T-helper 17 cell (primary cell): Measurements from ENCODE around the gene UGCG. TPM values are rescaled to one million over a fixed set of nuclear protein-coding genes. Genes with fewer than 3 reads are reported as not detected.
"Not testable (repeated sequence)": the region's sequence is repeated elsewhere in the genome, so short reads cannot be mapped to it uniquely, and the experiment has no call there.

Source experiments
- ATAC-seq: fragments of 150-1000 bp; cut with Tn5 transposase; 2 replicates; pipeline ENCODE4 v1.10.0; 2021; ENCODE audit warnings: mild to moderate bottlenecking, moderate library complexity
- DNase-seq, 3 donors: peaks; one replicate each; pipeline versions ENCODE4 v3.0.0 to v3.0.0-alpha.2; 2020 to 2021
- H3K9me3 ChIP-seq: one replicate; pipeline ENCODE4 v1.7.0; 2013; ENCODE audit warnings: low read length, mild to moderate bottlenecking; ENCODE audit not compliant: control insufficient read depth, poor library complexity, severe bottlenecking
- H3K27ac Mint-ChIP-seq: one replicate; pipeline ENCODE4 v1.8.0; 2022; ENCODE audit warnings: mild to moderate bottlenecking, moderate library complexity, mixed read lengths
- H3K27me3 Mint-ChIP-seq: one replicate; pipeline ENCODE4 v1.8.0; 2022; ENCODE audit warnings: mixed read lengths
- H3K36me3 Mint-ChIP-seq: one replicate; pipeline ENCODE4 v1.8.0; 2022; ENCODE audit warnings: low read depth, mixed read lengths
- H3K4me1 Mint-ChIP-seq: one replicate; pipeline ENCODE4 v1.8.0; 2022; ENCODE audit warnings: mild to moderate bottlenecking, mixed read lengths
- H3K4me3 Mint-ChIP-seq: one replicate; pipeline ENCODE4 v1.8.0; 2022; ENCODE audit warnings: mild to moderate bottlenecking, moderate library complexity, mixed read lengths
- total RNA-seq, 4 donors: library from RNA in 2 of 4; stranded (reverse) in 2 of 4; gene quantifications; one replicate each; pipeline ENCODE4 v1.2.3 and lab custom pipeline; 2022 to 2026

Gene UGCG
- total RNA-seq, 2 donors from 2014 or later, result 35.5 TPM

DNA sequence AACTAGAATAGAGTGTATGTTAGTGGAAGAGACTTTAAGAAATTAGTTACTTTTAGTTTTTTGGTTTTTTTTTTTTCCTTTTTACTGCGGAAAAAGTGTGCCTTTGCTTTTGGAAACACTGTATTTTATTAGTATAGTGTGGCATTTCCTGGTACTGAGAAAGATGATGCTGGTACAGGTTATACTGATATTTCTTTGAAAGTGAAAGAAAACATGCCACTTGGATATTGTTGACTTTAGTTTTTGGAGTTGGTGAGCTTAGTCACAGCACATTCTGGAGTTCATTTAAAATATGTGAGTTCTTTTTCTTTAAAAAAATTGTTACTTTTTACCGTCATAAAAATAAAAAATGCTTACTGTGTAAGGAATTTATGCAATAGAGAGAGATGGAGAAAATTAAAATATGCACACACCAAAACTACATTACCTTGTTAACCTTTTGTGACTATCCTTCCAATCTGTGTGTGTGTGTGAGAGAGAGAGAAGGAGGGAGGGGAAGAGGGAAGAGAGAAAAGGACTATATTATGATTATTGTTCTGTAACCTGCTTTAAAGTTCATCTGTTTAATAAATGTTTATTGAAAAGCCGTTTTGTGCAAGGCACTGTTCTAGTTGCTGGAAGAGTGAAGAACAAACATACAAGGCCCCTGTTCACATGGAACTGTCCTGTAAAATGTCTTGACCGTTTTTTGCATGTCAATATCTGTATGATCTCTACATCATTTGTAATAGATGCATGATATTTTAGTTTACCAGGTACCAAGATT is 1.9 kb downstream of the UGCG start:
- no peaks in the 10 kb centered on the region for H3K9me3 ChIP-seq
- Mint-ChIP-seq H3K36me3 (no peaks in the 10 kb centered on the region), H3K4me1 (peaks cover 22% of the 10 kb centered on the region), H3K27ac (no peak overlapping the region), H3K27me3 (no peaks in the 10 kb centered on the region), H3K4me3 (no peak overlapping the region)
- no peak for ATAC-seq
- DNase-seq, result no peak

DNA sequence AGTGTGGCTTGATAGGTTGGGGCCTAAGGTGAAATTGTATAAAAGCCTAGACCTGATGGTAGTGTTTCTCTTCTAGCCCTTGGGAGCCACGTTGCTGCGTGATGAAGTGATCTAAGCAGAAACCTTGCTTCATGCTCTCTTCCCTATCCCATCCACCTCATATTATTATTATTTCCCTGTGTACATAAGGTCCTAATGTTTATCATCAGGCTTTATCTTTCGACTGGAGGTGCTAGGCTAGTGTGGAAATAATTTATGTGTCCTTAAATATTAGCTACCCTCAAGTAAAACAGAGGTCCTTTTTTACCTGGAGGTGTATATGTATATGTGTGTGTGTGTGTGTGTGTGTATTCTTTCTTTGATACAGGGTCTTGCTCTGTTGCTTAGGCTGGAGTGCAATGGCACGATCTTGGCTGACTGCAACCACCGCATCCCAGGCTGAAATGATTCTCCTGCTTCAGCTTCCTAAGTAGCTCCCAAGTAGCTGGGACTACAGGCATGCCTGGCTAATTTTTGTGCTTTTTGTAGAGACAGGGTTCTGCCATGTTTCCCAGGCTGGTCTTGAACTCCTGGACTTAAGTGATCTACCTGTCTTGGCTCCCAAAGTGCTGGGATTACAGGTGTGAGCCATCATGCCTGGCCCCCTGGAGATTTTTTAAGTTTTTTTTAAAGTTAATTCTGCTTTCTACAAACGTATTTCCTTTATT is 3.7 kb downstream of the UGCG start:
- ATAC-seq, result no peak
- no peaks in the 10 kb centered on the region for H3K9me3 ChIP-seq
- Mint-ChIP-seq H3K36me3 (peaks cover 2% of the 10 kb centered on the region), H3K27ac (no peak overlapping the region), H3K4me3 (no peak overlapping the region), H3K27me3 (no peaks in the 10 kb centered on the region), H3K4me1 (peaks cover 31% of the 10 kb centered on the region)
- no peak for DNase-seq

DNA sequence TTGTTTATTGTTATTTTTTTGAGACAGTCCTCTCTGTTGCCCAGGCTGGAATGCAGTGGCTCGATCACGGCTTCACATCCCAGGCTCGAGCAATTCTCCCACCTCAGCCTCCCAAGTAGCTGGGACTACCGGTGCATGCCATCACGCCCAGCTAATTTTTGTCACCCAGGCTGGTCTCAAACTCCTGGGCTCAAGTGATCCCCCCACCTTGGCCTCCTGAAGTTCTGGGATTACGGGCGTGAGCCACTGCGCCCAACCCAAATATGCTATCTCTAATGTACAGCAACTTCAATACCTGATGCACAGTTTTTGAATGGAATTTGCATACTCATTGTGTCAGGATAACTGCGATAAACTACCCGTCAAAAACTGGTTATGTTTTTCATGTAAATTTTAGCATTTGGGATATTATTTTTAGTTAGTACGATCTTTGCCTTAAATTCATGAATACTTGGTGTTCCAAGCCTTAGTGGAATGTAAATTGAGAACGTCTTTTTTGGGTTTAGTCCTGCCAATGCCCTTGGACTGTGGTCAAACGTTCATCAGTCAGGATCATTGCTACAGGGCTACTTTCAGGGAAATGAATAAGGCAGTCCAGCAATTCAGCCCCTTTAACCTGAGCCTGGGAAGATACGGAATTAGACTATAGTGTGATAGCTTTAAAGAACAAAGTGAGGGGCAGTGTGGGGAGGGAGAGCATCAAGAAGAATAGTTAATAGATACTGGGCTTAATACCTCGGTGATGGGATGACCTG is 4.4 kb downstream of the UGCG start:
- Mint-ChIP-seq H3K36me3 (peaks cover 2% of the 10 kb centered on the region), H3K27me3 (no peaks in the 10 kb centered on the region), H3K27ac (no peak overlapping the region), H3K4me3 (no peak overlapping the region), H3K4me1 (peaks cover 32% of the 10 kb centered on the region)
- H3K9me3 ChIP-seq, result no peaks in the 10 kb centered on the region
- ATAC-seq (no peak), DNase-seq (no peak)

DNA sequence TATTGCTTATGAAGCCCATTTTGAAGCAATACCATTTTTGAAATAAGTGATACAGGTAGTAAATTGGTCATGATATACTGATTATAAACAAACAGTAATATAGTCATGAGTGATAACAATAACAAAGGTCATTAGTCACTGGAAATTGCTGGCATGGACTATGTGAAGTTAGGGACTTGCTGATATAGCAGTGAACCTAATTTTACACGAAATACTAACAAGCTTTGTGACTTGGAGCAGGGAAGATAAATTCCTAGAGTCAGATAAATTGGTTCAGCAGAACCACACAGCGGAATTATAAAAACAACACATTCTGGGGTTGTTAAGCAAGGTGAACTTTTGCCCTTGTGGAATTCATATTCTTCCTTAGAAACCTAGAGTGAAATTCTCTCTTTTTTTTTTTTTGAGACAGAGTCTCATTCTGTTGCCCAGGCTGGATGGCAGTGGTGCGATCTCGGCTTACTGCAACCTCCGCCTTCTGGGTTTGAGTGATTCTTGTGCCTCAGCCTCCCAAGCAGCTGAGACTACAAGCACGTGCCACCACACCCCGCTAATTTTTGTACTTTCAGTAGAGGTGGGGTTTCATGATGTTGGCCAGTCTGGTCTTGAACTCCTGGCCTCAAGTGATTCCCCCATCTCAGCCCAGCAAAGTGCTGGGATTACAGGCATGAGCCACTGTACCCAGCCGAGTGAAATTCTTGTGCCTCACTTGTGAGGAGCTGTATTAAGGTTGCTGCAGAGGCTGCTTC is 6.0 kb downstream of the UGCG start:
- H3K4me1 Mint-ChIP-seq, result peaks cover 38% of the 10 kb centered on the region
- H3K27ac Mint-ChIP-seq, result no peak overlapping the region
- no peaks in the 10 kb centered on the region for H3K27me3 Mint-ChIP-seq
- H3K9me3 ChIP-seq, result no peaks in the 10 kb centered on the region
- DNase-seq, result no peak
- no peak for ATAC-seq
- peak overlapping the region; percentile 55 for H3K4me3 Mint-ChIP-seq
- H3K36me3 Mint-ChIP-seq, result peaks cover 5% of the 10 kb centered on the region

DNA sequence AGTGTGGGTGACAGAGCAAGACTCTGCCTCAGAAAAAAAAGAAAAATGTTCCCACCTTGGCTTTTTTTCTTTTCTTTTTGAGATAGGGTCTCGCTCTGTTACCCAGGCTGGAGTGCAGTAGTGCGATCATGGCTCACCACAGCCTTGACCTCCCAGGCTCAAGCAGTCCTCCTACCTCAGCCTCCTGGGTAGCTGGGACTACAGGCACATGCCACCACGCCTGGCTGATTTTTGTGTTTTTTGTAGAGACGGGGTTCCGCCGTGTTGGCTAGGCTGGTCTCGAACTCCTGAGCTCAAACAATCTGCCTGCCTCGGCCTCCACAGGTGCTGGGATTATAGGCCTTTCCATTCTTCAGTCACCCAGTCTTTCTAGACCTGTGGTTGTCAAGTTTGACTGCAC is 6.9 kb downstream of the UGCG start:
- peak overlapping the region; percentile 5 for H3K4me3 Mint-ChIP-seq
- ATAC-seq, result not testable (repeated sequence)

DNA sequence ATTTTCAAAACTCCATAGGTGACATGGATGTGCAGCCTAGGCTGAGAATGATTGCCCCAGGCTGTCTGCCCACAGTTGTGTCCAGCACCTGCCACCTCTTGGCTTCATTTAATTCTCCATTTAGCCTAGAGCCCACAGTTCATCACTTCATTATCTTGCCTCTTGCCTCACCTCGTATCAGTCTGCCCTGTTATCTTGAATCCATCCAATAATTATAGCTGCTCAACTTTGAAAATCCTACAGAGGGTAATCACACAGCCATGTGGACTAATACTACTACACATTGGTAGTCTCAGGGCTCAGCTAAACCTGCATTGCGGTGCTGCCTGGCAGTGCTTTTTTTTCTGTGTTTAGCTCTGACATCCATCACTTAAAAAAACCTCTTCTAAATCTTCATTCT is 7.4 kb downstream of the UGCG start:
- Mint-ChIP-seq H3K4me1 (peaks cover 49% of the 10 kb centered on the region), H3K4me3 (peak overlapping the region; percentile 55), H3K36me3 (peaks cover 5% of the 10 kb centered on the region), H3K27ac (no peak overlapping the region), H3K27me3 (no peaks in the 10 kb centered on the region)
- no peaks in the 10 kb centered on the region for H3K9me3 ChIP-seq
- DNase-seq, result no peak
- no peak for ATAC-seq

More for the DNA sequence above, 6.9 kb downstream of the UGCG start:
- not testable (repeated sequence) for H3K27me3 Mint-ChIP-seq, DNase-seq, H3K27ac Mint-ChIP-seq, H3K9me3 ChIP-seq, H3K36me3 Mint-ChIP-seq
- peaks cover 46% of the 10 kb centered on the region for H3K4me1 Mint-ChIP-seq

DNA sequence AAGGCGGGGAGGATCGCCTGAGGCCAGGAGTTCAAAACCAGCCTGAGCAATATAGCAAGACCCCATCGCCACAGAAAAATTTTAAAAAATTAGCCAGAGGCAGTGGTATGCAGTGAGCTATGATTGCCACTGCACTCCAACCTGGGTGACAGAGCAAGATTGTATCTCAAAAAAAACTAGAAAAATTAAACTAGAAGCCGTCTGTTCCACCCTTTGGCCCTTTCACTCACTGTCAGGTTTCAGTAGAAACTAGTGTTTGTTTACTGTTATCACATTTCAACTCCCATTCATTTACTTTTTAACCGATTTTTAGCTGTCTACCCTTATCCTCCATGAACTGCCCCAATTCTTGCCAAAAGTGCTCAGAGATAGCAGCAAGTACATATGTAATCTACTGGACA is 8.3 kb downstream of the UGCG start:
- Mint-ChIP-seq H3K4me1 (peaks cover 50% of the 10 kb centered on the region), H3K4me3 (no peak overlapping the region), H3K27me3 (no peaks in the 10 kb centered on the region), H3K36me3 (peaks cover 5% of the 10 kb centered on the region), H3K27ac (peak overlapping the region; percentile 76)
- DNase-seq (no peak), ATAC-seq (no peak)
- H3K9me3 ChIP-seq, result no peaks in the 10 kb centered on the region

DNA sequence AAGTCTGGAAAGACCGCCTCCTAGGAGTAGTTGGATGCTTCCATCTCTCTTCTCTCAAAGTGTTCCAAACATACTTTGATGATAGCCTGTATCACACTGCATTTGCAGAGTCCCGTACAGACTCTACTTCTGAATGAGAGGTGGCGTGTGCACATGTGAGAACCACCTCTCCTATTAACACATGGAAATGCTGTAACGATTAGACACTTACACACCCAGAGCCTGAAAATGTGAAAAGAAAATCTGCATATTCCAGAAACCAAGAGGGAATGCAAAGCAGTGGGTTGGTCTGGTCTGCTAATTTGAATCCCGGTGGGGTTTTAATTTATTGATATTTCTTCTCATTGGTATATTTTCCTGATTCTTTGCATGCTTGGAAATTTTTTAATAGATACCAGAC is 10.5 kb downstream of the UGCG start:
- peak overlapping the region; percentile 80 for H3K27ac Mint-ChIP-seq

DNA sequence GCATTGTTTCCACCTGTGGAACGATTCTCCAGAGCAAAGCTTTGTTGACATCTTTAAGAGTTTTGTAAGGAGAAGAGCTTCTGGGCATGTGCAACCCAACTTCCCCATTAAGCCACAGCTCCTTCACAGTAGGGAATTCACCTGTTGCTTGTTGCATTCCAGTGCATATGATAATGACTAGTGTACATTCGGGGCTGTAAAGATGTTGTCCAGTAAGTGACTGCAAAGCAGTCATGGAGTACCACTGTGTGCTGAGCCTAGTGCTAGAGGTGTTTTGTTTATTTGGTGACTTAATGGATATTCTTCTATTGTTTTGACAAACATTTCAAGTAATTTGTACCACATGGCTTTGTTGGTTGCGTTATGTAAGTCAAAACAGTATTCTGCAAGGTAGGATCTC is 12.8 kb downstream of the UGCG start:
- Mint-ChIP-seq H3K4me3 (peak overlapping the region; percentile 83), H3K27me3 (no peaks in the 10 kb centered on the region), H3K27ac (peak overlapping the region; percentile 91), H3K36me3 (peaks cover 3% of the 10 kb centered on the region), H3K4me1 (peaks cover 68% of the 10 kb centered on the region)
- H3K9me3 ChIP-seq, result no peaks in the 10 kb centered on the region
- DNase-seq, result no peak
- ATAC-seq, result peak; percentile 39

More for the DNA sequence above, 10.5 kb downstream of the UGCG start:
- ATAC-seq (no peak), DNase-seq (no peak)
- no peaks in the 10 kb centered on the region for H3K9me3 ChIP-seq
- H3K27me3 Mint-ChIP-seq, result no peaks in the 10 kb centered on the region
- H3K4me3 Mint-ChIP-seq, result no peak overlapping the region
- peaks cover 5% of the 10 kb centered on the region for H3K36me3 Mint-ChIP-seq
- peaks cover 65% of the 10 kb centered on the region for H3K4me1 Mint-ChIP-seq

DNA sequence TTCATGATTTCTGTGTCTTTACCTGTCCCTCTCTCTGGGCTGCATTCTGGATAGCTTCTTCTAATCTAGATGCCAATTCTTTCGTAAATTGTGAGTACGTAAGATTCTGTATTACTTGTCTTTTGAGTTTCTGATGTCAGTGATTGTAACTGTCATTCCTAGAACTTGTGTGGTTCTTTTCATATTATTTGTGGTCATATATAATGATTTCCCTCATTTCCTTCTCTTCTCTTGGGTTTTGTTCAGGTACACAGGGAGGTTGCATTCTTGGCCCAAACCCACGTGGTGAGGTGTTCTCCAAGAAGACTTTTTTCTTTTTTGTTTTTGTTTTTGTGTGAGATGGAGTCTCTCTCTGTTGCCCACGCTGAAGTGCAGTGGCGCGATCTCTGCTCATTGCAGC is 13.8 kb downstream of the UGCG start:
- Mint-ChIP-seq H3K27ac (peak overlapping the region; percentile 91), H3K27me3 (no peaks in the 10 kb centered on the region), H3K4me1 (peaks cover 68% of the 10 kb centered on the region), H3K4me3 (peak overlapping the region; percentile 83), H3K36me3 (peaks cover 3% of the 10 kb centered on the region)
- ATAC-seq (peak; percentile 41), DNase-seq (no peak)
- no peaks in the 10 kb centered on the region for H3K9me3 ChIP-seq

DNA sequence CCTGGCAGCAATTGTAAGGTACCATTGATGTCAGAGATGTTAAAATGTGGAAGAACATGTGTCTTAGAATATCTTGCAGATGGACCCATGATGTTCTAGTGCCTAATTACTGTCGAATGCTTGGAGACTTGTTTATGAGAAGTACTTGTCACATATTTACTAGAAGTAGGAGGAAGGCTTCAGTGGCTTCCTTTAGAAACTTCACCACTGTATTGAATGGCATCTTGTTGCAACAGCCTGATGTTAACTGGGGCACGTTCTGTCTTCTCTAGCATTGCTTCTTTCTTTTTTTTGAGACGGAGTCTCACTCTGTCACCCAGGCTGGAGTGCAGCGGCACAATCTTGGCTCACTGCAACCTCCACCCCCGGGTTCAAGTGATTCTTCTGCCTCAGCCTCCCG is 16.5 kb downstream of the UGCG start:
- no peaks in the 10 kb centered on the region for H3K9me3 ChIP-seq
- Mint-ChIP-seq H3K4me1 (peaks cover 60% of the 10 kb centered on the region), H3K4me3 (peak overlapping the region; percentile 47), H3K27ac (peak overlapping the region; percentile 74), H3K36me3 (no peaks in the 10 kb centered on the region), H3K27me3 (no peaks in the 10 kb centered on the region)
- no peak for DNase-seq
- peak; percentile 20 for ATAC-seq

DNA sequence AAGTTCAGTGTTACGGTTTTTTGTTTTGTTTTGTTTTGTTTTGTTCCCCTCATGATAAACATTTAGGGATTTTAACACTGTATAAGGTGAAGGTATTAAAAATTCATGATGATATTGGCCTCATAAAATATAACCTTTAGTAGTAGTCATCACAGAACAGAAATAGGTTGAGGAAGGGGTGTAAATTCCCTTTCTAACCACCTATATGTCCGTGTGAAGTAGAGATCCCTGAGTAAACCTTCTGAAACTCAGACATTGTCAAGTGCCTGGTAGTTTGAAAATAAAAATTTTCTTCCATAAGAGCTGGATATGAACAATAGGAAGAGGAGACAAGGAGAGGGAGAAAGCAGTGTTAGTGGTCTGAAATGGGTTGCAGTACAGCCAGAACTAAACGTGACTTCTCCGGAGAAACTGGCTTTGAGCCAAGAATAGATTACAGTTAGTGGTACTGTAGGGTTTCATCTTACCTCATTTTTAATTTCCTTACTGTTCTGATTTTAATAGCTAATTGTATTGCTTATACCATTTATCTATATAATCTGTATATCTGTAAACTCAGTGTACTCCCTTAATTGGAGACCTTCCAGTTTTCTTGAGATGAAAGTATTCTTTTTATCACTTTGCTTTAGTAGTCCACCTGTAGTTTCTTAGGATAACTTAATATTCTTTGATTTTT is 18.3 kb downstream of the UGCG start:
- Mint-ChIP-seq H3K4me3 (peak overlapping the region; percentile 80), H3K27me3 (no peaks in the 10 kb centered on the region), H3K27ac (no peak overlapping the region), H3K36me3 (no peaks in the 10 kb centered on the region), H3K4me1 (peaks cover 50% of the 10 kb centered on the region)
- DNase-seq (no peak), ATAC-seq (peak; percentile 58)
- no peaks in the 10 kb centered on the region for H3K9me3 ChIP-seq
